GM12875 (cell line): ENCODE data around the gene CRIP2.

Experiments
- H3K4me3 ChIP-seq: one replicate; pipeline ENCODE4 v1.5.1; 2011; ENCODE audit warnings: low read depth, low read length, control low read depth
- CTCF ChIP-seq: IDR thresholded peaks from 2 replicates; pipeline ENCODE4 v1.5.1; 2011; ENCODE audit warnings: low read depth, mild to moderate bottlenecking, control low read depth, inconsistent platforms, low read length, moderate library complexity, borderline replicate concordance; ENCODE audit not compliant: insufficient read depth

Gene CRIP2

GRCh38 chr14:105455766-105456660, 18.6 kb upstream of the CRIP2 start:
- no peak for TF ChIP-seq CTCF
- H3K4me3 ChIP-seq = no peak overlapping the region

- TF ChIP-seq CTCF = no peak
- no peak overlapping the region for H3K4me3 ChIP-seq
These were observed 17.6 kb upstream of the CRIP2 start for GRCh38 chr14:105456736-105457617.

GRCh38 chr14:105458010-105458409, 16.6 kb upstream of the CRIP2 start:
- no peak overlapping the region for H3K4me3 ChIP-seq
- TF ChIP-seq CTCF = no peak

- no peak overlapping the region for H3K4me3 ChIP-seq
- TF ChIP-seq CTCF = no peak
These were observed 16.1 kb upstream of the CRIP2 start for GRCh38 chr14:105458571-105458970.

GRCh38 chr14:105460116-105460515, 14.5 kb upstream of the CRIP2 start:
- TF ChIP-seq CTCF = no peak
- H3K4me3 ChIP-seq = no peak overlapping the region

GRCh38 chr14:105460616-105461015, 14.0 kb upstream of the CRIP2 start:
- no peak for TF ChIP-seq CTCF
- no peak overlapping the region for H3K4me3 ChIP-seq
